ENCODE measurements around the gene PTPRO. TPM values are rescaled to one million over a fixed set of nuclear protein-coding genes. Genes with fewer than 3 reads are reported as not detected.

The PTPRO gene
- total and polyA plus RNA-seq, 2 experiments from 2014 or later = 0.12 TPM; not detected in 1

GRCh38 chr12:15644700-15645099, 322.4 kb downstream of the PTPRO start:
- H3K36me3 ChIP-seq = no peaks in the 10 kb centered on the region
- H3K9me3 ChIP-seq (ENCODE audit: low read depth) = no peaks in the 10 kb centered on the region
- TF ChIP-seq, protein P1, sequence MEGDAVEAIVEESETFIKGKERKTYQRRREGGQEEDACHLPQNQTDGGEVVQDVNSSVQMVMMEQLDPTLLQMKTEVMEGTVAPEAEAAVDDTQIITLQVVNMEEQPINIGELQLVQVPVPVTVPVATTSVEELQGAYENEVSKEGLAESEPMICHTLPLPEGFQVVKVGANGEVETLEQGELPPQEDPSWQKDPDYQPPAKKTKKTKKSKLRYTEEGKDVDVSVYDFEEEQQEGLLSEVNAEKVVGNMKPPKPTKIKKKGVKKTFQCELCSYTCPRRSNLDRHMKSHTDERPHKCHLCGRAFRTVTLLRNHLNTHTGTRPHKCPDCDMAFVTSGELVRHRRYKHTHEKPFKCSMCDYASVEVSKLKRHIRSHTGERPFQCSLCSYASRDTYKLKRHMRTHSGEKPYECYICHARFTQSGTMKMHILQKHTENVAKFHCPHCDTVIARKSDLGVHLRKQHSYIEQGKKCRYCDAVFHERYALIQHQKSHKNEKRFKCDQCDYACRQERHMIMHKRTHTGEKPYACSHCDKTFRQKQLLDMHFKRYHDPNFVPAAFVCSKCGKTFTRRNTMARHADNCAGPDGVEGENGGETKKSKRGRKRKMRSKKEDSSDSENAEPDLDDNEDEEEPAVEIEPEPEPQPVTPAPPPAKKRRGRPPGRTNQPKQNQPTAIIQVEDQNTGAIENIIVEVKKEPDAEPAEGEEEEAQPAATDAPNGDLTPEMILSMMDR (IDR thresholded peaks at IDR 0.05; ENCODE audit: low read depth, low read length) = no peak
- no peak for DNase-seq (ENCODE audit: low read depth in 1 of 2, low spot score in 1 of 2)
- no peaks in the 10 kb centered on the region for H3K4me1 ChIP-seq (ENCODE audit: low read depth)
- H3K4me3 ChIP-seq = no peak overlapping the region
- no peak overlapping the region for H3K27ac ChIP-seq
- no peaks in the 10 kb centered on the region for H3K27me3 ChIP-seq

DNA sequence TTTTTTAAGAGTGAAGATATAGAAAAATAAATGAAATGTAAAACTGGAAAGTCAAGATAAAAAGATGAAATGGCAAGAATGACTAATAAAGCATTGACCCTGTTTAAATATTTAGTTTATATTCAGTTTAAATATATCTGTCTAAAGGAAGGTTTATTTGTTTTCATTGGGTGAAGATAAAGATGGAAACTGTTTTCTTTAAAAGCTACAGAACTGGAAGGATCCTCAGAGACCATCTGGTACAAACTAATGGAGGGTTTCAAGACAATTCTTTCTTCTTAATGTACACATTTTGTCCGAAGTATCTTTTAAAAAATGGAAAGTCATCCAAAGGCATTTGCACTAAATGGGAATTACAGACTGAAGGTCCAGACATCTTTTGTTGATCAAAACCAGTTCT, 324.3 kb downstream of the PTPRO start:
- H3K27me3 ChIP-seq = no peaks in the 10 kb centered on the region
- TF ChIP-seq, protein P1 (IDR thresholded peaks at IDR 0.05; ENCODE audit: low read depth, low read length) = no peak
- H3K4me1 ChIP-seq (ENCODE audit: low read depth) = no peaks in the 10 kb centered on the region
- H3K27ac ChIP-seq = no peak overlapping the region
- no peaks in the 10 kb centered on the region for H3K9me3 ChIP-seq (ENCODE audit: low read depth)
- H3K4me3 ChIP-seq = no peak overlapping the region
- H3K36me3 ChIP-seq = no peaks in the 10 kb centered on the region
- no peak for DNase-seq (ENCODE audit: low read depth in 1 of 2, low spot score in 1 of 2)

Other genes with a start within 250 kb of the PTPRO start
- 12.3 and 14.8 TPM in 2 replicates for gene RERG, start 101.1 kb upstream of the PTPRO start, total RNA-seq
- gene RERG, start 101.1 kb upstream of the PTPRO start, polyA plus RNA-seq = 6.5 and 14.6 TPM in 2 replicates

Data from cardiac muscle cell (in vitro differentiated cells and primary cell).